B cell (primary cell): ENCODE results near the gene USP30.

Experiments
- CTCF ChIP-seq: fragments of 200-600 bp; IDR thresholded peaks from one replicate; pipeline ENCODE4 v1.8.0; 2022; ENCODE audit warnings: antibody characterized with exemption, mild to moderate bottlenecking
- EZH2 ChIP-seq: IDR thresholded peaks from 2 replicates; pipeline ENCODE4 v1.6.1; 2012; ENCODE audit warnings: borderline replicate concordance, low read depth, mild to moderate bottlenecking, moderate library complexity, low read length; ENCODE audit not compliant: insufficient read depth, poor library complexity, severe bottlenecking

GRCh38 chr12:109084425-109084824, 32.0 kb downstream of the USP30 start:
- no peak for TF ChIP-seq CTCF
- no peak for TF ChIP-seq EZH2
